B cell (primary cell): ENCODE measurements around the gene ATG13. TPM values are rescaled to one million over a fixed set of nuclear protein-coding genes. Genes with fewer than 3 reads are reported as not detected.

Experiments used
- ATAC-seq: fragments of 200-7000 bp; cut with Tn5 transposase; one replicate; pipeline ENCODE4 v1.10.0; 2021; ENCODE audit warnings: low read depth, mild to moderate bottlenecking, moderate number of reproducible peaks, moderate library complexity
- CTCF ChIA-PET: fragments of 350-600 bp; sonication (Branson Sonifier 250); formaldehyde crosslinking; loops from one replicate; lab custom pipeline; 2021; ENCODE audit warnings: antibody characterized with exemption, inconsistent platforms; lab: Charles Lee
- POLR2A ChIA-PET: fragments of 350-600 bp; sonication (Branson Sonifier 250); formaldehyde crosslinking; loops from one replicate; lab custom pipeline; 2021; ENCODE audit warnings: antibody characterized with exemption; lab: Charles Lee
- DNase-seq: peaks from one replicate; pipeline ENCODE4 v3.0.0; 2013
- H2AFZ ChIP-seq: 2 replicates; pipeline ENCODE4 v1.6.1; 2012; ENCODE audit warnings: mild to moderate bottlenecking, low read depth, low read length; ENCODE audit not compliant: insufficient read depth, poor library complexity, severe bottlenecking
- H3K27ac ChIP-seq, 2 donors: 1 replicate in 1 of 2; 2 replicates in 1 of 2; pipeline ENCODE4 v1.5.1; 2012 to 2013; ENCODE audit warnings: low read length in 2 of 2, mild to moderate bottlenecking in 2 of 2, moderate library complexity in 1 of 2
- H3K27me3 ChIP-seq, 4 experiments: fragments of 200-600 bp in 1 of 4; sonication (generic) in 1 of 4; replicated peaks in 1 of 4; 1 replicate in 2 of 4; 2 replicates in 2 of 4; pipeline versions ENCODE4 v1.6.1 to v1.7.0; 2013 to 2016; ENCODE audit warnings: low read length in 3 of 4, mild to moderate bottlenecking in 2 of 4, mixed read lengths in 1 of 4, moderate library complexity in 1 of 4; ENCODE audit not compliant: insufficient read depth in 4 of 4, control insufficient read depth in 3 of 4; ENCODE audit errors: control extremely low read depth in 1 of 4
- H3K36me3 ChIP-seq, 2 experiments: replicated peaks in 1 of 2; 1 replicate in 1 of 2; 2 replicates in 1 of 2; pipeline versions ENCODE4 v1.6.1 to v1.7.1; 2013; ENCODE audit warnings: low read length in 1 of 2; ENCODE audit not compliant: insufficient read depth in 2 of 2, control insufficient read depth in 1 of 2; ENCODE audit errors: control extremely low read depth in 1 of 2, extremely low read depth in 1 of 2
- H3K4me1 ChIP-seq, 2 donors: fragments of 200-600 bp in 1 of 2; sonication (generic) in 1 of 2; 1 replicate in 1 of 2; 2 replicates in 1 of 2; pipeline versions ENCODE4 v1.5.1 to v1.6.1; 2013 to 2017; ENCODE audit warnings: low read length in 2 of 2; ENCODE audit not compliant: control insufficient read depth in 2 of 2, insufficient read depth in 2 of 2
- H3K4me2 ChIP-seq: replicated peaks from 2 replicates; pipeline ENCODE3; 2012; ENCODE audit warnings: mild to moderate bottlenecking, low read depth, low read length; ENCODE audit not compliant: poor library complexity, severe bottlenecking
- H3K4me3 ChIP-seq, 5 experiments: fragments of 200-600 bp in 1 of 5; sonication (generic) in 1 of 5; 1 replicate in 3 of 5; 2 replicates in 2 of 5; pipeline versions ENCODE4 v1.5.1 to v1.7.0; 2011 to 2016; ENCODE audit warnings: low read length in 4 of 5, mild to moderate bottlenecking in 4 of 5, low read depth in 2 of 5, control low read depth in 1 of 5, moderate library complexity in 1 of 5; ENCODE audit not compliant: insufficient read depth in 1 of 5; ENCODE audit errors: control extremely low read depth in 1 of 5, extremely low read depth in 1 of 5
- H3K79me2 ChIP-seq: fragments of 200-600 bp; sonication (generic); one replicate; pipeline ENCODE4 v1.6.0; 2016; ENCODE audit warnings: low read length; ENCODE audit not compliant: control insufficient read depth, insufficient read depth
- H3K9ac ChIP-seq: fragments of 200-600 bp; sonication (generic); 2 replicates; pipeline ENCODE4 v1.6.1; 2017; ENCODE audit warnings: mild to moderate bottlenecking, low read length, moderate library complexity
- H3K9me3 ChIP-seq, 3 donors: one replicate each; pipeline versions ENCODE4 v1.6.1 to v1.7.1; 2013; ENCODE audit warnings: low read length in 2 of 3; ENCODE audit not compliant: control insufficient read depth in 2 of 3, insufficient read depth in 1 of 3; ENCODE audit errors: control extremely low read depth in 1 of 3
- H4K20me1 ChIP-seq: 2 replicates; pipeline ENCODE4 v1.6.0; 2012; ENCODE audit warnings: mild to moderate bottlenecking, low read length; ENCODE audit not compliant: insufficient read depth, control insufficient read depth, poor library complexity, severe bottlenecking
- H3K27ac Mint-ChIP-seq: one replicate; pipeline ENCODE4 v1.8.0; 2021; ENCODE audit warnings: mixed read lengths
- H3K27me3 Mint-ChIP-seq: one replicate; pipeline ENCODE4 v1.8.0; 2021; ENCODE audit warnings: mixed read lengths
- H3K4me1 Mint-ChIP-seq: one replicate; pipeline ENCODE4 v1.8.0; 2021; ENCODE audit warnings: mixed read lengths
- H3K4me3 Mint-ChIP-seq: one replicate; pipeline ENCODE4 v1.8.0; 2021; ENCODE audit warnings: mixed read lengths
- H3K9me3 Mint-ChIP-seq: one replicate; pipeline ENCODE4 v1.8.0; 2022; ENCODE audit warnings: mixed read lengths; ENCODE audit not compliant: insufficient read depth
- EZH2 ChIP-seq: IDR thresholded peaks from 2 replicates; pipeline ENCODE4 v1.6.1; 2012; ENCODE audit warnings: borderline replicate concordance, low read depth, mild to moderate bottlenecking, moderate library complexity, low read length; ENCODE audit not compliant: insufficient read depth, poor library complexity, severe bottlenecking
- WGBS: methylation state at CpG from one replicate; pipeline ENCODE4 v1.1.5; 2013; ENCODE audit warnings: missing lambda C conversion rate; ENCODE audit not compliant: insufficient coverage; 5-methylcytosine and 5-hydroxymethylcytosine counted together
- intact Hi-C: fragments of 100-400 bp; cut with micrococcal nuclease; formaldehyde crosslinking; loops from one replicate; pipeline ENCODE4 v1.10.0; 2022
- polyA plus RNA-seq: library from polyadenylated mRNA; depleted of rRNA; stranded (reverse); fragments of >200 nt; gene quantifications from 2 replicates; pipeline ENCODE4 v1.2.3, GENCODE V29; 2012
- total RNA-seq, 2 donors: library from RNA; stranded (reverse); fragments of 120-200 nt in 1 of 2; gene quantifications; 1 replicate in 1 of 2; 2 replicates in 1 of 2; pipeline versions ENCODE4 v1.2.3 to v1.2.4, GENCODE V29; 2013 to 2022
- TF ChIP-seq, protein P1 (sequence below): fragments of 200-600 bp; IDR thresholded peaks from one replicate; pipeline ENCODE4 v1.8.0; 2022; ENCODE audit warnings: antibody characterized with exemption, mild to moderate bottlenecking

Gene ATG13
- total and polyA plus RNA-seq, 2 donors (not counting 1 experiment from before 2014, with no cell fraction given) = 48.5 to 88.8 TPM

- Mint-ChIP-seq H3K4me1 (peaks cover 20% of the 10 kb centered on the region), H3K4me3 (no peak overlapping the region), H3K27me3 (no peaks in the 10 kb centered on the region), H3K27ac (no peak overlapping the region), H3K9me3 (peaks cover 3% of the 10 kb centered on the region)
- Histone ChIP-seq H3K4me1 (peaks cover 0 to 8% of the 10 kb centered on the region in 2 donors), H3K9me3 (no peaks in the 10 kb centered on the region), H3K4me2 (no peak overlapping the region), H3K4me3 (no peak overlapping the region), H3K79me2 (peaks cover 88% of the 10 kb centered on the region), H3K27me3 (no peaks in the 10 kb centered on the region), H3K9ac (no peak overlapping the region), H3K36me3 (peaks cover 0 to 1% of the 10 kb centered on the region in 2 experiments), H4K20me1 (peaks cover 57% of the 10 kb centered on the region), H3K27ac (no peak overlapping the region), H2AFZ (no peak overlapping the region)
- DNase-seq (no peak), ATAC-seq (no peak)
- TF ChIP-seq EZH2 = no peak
- TF ChIP-seq, protein P1, sequence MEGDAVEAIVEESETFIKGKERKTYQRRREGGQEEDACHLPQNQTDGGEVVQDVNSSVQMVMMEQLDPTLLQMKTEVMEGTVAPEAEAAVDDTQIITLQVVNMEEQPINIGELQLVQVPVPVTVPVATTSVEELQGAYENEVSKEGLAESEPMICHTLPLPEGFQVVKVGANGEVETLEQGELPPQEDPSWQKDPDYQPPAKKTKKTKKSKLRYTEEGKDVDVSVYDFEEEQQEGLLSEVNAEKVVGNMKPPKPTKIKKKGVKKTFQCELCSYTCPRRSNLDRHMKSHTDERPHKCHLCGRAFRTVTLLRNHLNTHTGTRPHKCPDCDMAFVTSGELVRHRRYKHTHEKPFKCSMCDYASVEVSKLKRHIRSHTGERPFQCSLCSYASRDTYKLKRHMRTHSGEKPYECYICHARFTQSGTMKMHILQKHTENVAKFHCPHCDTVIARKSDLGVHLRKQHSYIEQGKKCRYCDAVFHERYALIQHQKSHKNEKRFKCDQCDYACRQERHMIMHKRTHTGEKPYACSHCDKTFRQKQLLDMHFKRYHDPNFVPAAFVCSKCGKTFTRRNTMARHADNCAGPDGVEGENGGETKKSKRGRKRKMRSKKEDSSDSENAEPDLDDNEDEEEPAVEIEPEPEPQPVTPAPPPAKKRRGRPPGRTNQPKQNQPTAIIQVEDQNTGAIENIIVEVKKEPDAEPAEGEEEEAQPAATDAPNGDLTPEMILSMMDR = no peak
- WGBS = no CpG with 5 or more reads among the region's 2 CpGs
- CTCF ChIA-PET = interaction anchor here (1.6 kb wide), 1 partner anchor 10 kb away, joined by 4 read pairs; no protein-coding TSS in a partner anchor
- intact Hi-C loops = no loop called here
- POLR2A ChIA-PET = no interaction called here
Observed at GRCh38 chr11:46570790-46571398, 46.5 kb upstream of the ATG13 start.

DNA sequence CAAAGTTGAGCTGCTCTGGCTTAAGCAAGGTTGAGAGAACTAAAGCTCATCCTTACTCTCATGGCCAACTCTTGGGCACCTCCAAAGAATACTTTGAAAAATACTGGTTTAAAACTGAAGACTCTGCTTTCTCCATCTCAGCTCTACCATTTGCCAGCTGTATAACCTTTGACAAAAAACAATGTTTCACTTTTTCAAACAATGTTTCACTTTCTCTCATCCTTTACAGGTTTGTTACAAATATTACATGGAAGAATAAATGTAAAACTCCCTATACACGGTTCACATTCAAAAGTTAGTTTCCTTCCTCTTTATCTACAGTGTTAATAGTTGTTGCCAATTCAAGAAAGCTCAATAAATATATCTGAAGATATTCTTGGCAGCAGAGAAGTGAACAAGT, 42.7 kb upstream of the ATG13 start:
- POLR2A ChIA-PET = no interaction called here
- H3K4me2 ChIP-seq = no peak overlapping the region
- peak overlapping the region; percentile 54 for H3K27ac Mint-ChIP-seq
- H3K27me3 Mint-ChIP-seq = no peaks in the 10 kb centered on the region
- peaks cover 0 to 8% of the 10 kb centered on the region in 2 donors for H3K4me1 ChIP-seq
- WGBS = no CpG with 5 or more reads among the region's 1 CpG
- CTCF ChIA-PET = no interaction called here
- H3K36me3 ChIP-seq = peaks cover 0 to 1% of the 10 kb centered on the region in 2 experiments
- ATAC-seq = no peak
- intact Hi-C loops = no loop called here
- TF ChIP-seq, protein P1 = no peak
- TF ChIP-seq EZH2 = no peak
- H4K20me1 ChIP-seq = peaks cover 55% of the 10 kb centered on the region
- DNase-seq = no peak
- H3K9ac ChIP-seq = no peak overlapping the region
- H3K27ac ChIP-seq = peak overlapping the region in 1 of 2 donors; percentile 21
- H3K27me3 ChIP-seq = no peaks in the 10 kb centered on the region
- peaks cover 34% of the 10 kb centered on the region for H3K4me1 Mint-ChIP-seq
- peaks cover 82% of the 10 kb centered on the region for H3K79me2 ChIP-seq
- peaks cover 3% of the 10 kb centered on the region for H3K9me3 Mint-ChIP-seq
- no peak overlapping the region for H2AFZ ChIP-seq
- H3K4me3 ChIP-seq = no peak overlapping the region
- no peak overlapping the region for H3K4me3 Mint-ChIP-seq
- no peaks in the 10 kb centered on the region for H3K9me3 ChIP-seq
